Right ventricle myocardium inferior (tissue), 1 donor: ENCODE results near the gene TMEM272. TPM values are rescaled to one million over a fixed set of nuclear protein-coding genes. Genes with fewer than 3 reads are reported as not detected.
"Not testable (repeated sequence)": the region's sequence is repeated elsewhere in the genome, so short reads cannot be mapped to it uniquely, and the experiment has no call there.

Experiments used
- ATAC-seq: fragments of 200-7000 bp; cut with Tn5 transposase; one replicate; pipeline ENCODE4 v1.9.1; 2020; ENCODE audit warnings: mild to moderate bottlenecking, moderate library complexity
- DNase-seq: peaks from one replicate; pipeline ENCODE4 v3.0.0; 2021; ENCODE audit errors: missing footprints
- intact Hi-C: fragments of 100-400 bp; cut with DNase I; formaldehyde crosslinking; loops from one replicate; pipeline ENCODE4 v1.11.0; 2022
- total RNA-seq: library from RNA; stranded (reverse); fragmentation: NEBNext Ultra II Directional; extraction: Animal tissue kit (Norgen Biotek cat#: 25700); gene quantifications from one replicate; pipeline ENCODE4 v1.2.1, GENCODE V29; 2021
- donor health status: DM: no; HTN: yes; CAD: no; lungs with severe emphysema.

The TMEM272 gene
- total RNA-seq, 1 donor from 2014 or later, result 0.49 TPM

DNA sequence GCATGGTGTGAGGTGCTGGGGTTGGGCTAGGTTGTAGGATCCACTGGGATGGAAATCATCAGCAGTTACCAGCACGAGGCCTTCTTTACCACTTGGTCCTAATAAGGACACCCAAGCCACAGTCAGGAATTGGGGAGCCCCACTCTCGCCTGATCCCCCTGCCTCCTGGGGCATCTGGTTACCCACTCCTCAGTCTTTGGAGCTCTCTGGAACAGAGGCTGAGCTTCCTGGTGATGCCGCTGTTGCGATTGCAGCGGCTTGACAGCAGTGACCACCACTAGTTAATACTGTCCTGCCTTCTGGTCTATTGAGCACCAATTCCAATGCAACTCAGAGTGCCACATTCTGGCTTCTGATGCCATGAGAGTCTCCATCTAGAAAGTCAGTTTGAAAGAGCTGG lies 13.5 kb downstream of the TMEM272 start:
- ATAC-seq (no peak), DNase-seq (no peak)
- intact Hi-C loops, result no loop called here

GRCh38 chr13:51829568-51829899 lies 15.4 kb downstream of the TMEM272 start:
- ATAC-seq (no peak), DNase-seq (no peak)
- intact Hi-C loops, result no loop called here

DNA sequence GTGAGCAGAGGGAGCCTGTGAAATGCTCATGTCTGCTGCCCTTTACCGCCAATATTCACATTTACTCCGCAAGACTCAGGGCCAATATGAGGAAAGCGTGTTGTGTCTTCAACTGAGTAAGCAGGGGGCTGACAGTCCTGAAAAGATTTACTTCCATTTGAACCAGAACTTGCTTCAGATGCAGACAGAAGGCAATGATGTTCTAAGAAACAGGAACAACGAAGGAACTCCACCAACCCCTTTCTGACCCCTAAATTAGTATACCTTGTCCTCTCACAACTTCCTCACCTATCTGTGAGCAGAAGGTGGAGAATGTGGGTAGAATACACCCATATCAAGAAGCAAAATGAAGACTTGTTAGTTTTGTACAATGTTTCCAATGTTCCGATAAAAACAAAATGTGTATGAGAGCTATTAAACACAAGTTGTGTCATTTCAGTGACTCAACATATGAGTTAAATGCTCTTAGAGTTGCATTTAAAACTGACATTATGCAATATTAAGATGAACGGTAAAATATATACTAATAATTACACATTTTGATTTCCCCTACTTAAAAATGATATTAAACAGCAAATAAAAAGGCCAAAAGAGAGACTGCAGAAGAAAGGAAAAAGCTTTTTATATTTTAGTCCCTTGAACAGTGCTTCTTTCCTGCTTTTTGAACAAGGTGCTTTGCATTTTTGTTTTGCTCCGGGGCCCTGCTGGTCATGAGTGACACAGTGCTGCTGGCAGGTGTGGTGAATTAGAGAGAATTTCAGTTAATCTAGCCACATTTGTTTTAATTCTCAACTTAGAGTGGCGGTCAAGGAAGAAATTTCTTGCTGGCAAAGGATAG lies 16.0 kb downstream of the TMEM272 start:
- no peak for DNase-seq
- intact Hi-C loops, result no loop called here
- ATAC-seq, result no peak

- DNase-seq (no peak), ATAC-seq (no peak)
- intact Hi-C loops, result no loop called here
Observed at GRCh38 chr13:51827254-51827653, 17.7 kb downstream of the TMEM272 start.

DNA sequence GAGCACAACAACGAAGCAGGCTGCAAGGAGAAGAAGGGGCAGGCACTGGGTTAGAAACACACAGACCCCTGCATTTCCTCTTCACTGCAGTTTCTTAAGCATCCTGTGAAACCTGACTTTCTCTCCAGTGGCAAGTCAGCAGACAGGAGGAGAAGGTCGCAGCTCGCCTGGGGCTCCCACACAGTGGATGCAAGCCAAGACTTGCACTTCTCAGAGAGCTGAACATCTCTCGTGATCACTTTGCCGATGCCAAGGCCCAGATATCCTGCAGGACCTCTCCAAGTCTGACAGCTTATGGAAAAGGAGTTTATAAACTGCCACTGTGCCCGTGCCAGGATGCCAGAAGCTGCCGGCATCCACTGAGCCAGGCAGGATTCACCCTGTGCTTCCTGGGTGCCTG lies 18.4 kb downstream of the TMEM272 start:
- no peak for DNase-seq
- ATAC-seq, result peak; percentile 67
- intact Hi-C loops, result no loop called here

DNA sequence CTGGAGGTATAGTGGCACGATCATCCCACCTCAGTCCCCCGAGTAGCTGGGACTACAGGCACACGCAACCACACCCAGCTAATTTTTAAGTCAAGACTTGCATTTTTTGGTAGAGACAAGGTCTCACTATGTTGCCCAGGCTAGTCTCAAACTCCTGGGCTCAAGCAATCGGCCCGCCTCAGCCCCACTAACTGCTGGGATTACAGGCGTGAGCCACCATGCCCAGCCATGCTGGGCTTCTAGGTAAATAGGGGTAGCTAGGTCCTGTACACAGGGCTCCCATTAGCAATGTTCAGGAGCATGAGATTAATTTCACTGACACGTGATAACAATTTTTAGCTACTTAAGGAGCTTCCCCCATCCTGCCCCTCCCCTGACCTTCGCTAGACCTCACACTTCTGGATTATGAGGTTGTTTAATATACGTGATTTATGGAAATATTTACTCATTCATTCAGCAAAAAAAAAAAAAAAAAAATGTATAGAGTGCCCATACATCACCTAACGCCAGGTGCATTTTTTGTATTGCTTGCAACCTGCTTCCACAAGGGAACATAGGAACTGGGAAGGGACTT lies 19.2 kb downstream of the TMEM272 start:
- intact Hi-C loops, result no loop called here
- no peak for DNase-seq
- ATAC-seq, result no peak

DNA sequence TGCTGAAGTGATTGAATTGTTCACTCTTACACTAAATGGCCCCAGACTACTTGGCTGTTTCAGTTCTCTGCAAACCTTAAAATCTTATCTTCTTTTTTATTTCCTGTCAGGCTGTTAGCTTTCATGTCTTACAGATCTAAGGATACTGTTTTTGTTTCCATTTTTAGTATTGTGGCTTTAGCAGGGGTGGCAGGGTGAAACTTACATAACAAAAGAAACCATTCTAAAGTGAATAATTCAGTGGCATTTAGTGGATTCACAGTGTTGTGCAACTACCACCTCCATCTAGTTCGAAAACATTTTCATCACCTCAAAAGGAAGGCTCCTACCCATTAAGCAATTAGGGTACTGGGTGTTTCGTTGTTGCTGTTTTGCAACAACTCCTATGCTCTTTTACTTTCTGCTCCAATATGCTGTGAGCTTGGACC lies 19.8 kb downstream of the TMEM272 start:
- intact Hi-C loops, result no loop called here
- ATAC-seq, result peak; percentile 53
- DNase-seq, result no peak

- DNase-seq, intact Hi-C loops, ATAC-seq: not testable (repeated sequence)
Observed at GRCh38 chr13:51824712-51825111, 20.3 kb downstream of the TMEM272 start.

DNA sequence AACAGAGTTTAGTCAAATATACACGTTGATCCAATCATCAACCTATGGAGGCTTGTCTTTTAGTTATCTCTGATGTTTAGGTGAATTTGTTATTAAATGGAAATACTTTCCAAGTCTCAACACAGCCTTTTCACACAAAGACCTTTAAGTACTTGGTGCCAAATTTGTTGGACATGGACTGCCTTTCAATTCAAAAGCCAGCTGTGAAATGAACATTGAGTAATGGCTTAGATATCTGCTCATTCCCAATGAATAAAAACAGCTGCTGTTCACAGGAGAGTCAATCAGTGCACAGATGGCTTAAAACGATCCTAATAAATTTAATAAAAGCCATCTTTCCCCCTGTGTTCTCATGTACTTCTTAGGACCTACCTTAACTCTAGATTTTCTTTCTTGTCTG lies 21.1 kb downstream of the TMEM272 start:
- intact Hi-C loops, result no loop called here
- ATAC-seq (peak; percentile 27), DNase-seq (no peak)

- DNase-seq (no peak), ATAC-seq (peak; percentile 71)
- intact Hi-C loops, result no loop called here
Observed at GRCh38 chr13:51823359-51823758, 21.6 kb downstream of the TMEM272 start.

DNA sequence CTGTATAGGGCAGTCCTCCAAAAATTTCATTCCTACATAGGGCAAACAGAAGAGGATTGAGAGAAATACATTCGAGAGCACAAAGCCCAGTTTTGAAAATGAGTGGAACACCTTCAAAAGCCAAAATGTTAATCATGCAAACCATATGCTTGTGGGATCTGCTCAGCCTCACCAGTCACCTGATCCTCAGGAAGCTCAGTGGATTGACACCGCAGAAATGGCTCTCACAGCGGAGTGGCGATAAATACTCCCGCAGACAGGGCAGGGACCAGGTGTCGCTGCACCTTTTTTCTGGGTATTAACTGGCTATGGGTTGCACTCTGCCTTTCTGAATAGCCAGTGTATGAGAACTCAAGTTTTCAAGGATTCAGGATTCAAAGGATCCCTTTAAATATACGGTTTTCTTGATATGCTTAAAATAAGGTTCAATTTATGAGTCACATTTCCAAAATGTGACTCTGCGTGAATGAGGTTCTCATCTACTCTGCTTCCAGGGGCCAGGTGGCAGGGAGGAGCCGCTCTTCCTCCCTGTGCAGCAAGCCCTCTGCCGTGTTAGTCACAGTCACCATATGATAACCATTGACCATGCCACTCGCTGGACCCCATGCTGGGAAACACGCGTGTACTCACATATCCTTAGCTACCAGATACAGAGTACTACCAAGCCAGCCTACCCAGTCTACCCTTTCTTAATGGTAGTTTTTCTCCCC lies 22.7 kb downstream of the TMEM272 start:
- intact Hi-C loops, result no loop called here
- no peak for ATAC-seq

DNA sequence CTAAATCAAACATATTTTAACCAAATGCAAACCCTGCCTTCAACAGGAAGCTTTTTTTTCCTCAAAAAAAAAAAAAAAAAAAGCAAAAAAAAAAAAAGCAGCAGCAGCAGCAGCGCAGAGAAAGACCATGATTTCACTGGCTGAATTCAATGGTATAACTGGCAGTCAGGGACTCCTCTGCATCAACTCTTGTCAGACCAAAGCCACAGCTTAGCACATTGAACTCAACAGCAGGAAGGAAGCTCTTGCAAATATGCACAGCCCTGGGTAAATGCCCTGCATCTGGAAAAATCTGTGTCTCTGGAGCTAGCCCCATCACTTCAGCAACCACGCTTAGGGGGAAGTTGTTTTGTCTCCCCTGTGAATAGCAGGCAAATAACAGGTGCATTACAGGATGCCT lies 23.4 kb downstream of the TMEM272 start:
- no peak for DNase-seq
- ATAC-seq, result no peak
- intact Hi-C loops, result no loop called here

More for the DNA sequence above, 22.7 kb downstream of the TMEM272 start:
- DNase-seq, result no peak

DNA sequence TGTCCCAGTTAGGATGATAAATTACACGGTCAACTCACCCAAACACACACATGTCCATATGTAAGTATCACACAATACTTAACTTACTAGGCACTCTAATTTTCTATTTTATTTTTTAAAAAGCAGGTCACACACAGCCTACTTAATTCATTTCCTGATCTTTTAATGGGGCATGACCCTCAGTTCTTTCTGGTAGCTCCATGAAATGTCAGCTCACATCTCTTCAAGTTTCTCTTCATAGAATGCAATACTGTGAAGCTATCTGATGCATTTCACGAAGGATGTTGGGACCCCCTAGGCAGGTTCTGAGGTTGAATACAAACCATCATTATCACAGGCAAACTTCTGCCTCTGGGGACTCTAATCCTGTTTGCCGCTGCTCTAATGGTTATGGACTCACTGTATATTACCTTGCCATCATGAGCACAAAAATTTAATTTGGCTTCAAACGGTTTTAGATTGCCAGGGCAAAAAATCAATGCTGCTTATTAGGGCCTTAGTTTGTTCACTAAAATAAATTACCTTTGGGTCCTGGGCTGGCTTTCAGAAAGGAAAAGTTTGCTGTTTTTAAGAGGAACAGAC lies 24.9 kb downstream of the TMEM272 start:
- ATAC-seq (no peak), DNase-seq (no peak)
- intact Hi-C loops, result no loop called here

DNA sequence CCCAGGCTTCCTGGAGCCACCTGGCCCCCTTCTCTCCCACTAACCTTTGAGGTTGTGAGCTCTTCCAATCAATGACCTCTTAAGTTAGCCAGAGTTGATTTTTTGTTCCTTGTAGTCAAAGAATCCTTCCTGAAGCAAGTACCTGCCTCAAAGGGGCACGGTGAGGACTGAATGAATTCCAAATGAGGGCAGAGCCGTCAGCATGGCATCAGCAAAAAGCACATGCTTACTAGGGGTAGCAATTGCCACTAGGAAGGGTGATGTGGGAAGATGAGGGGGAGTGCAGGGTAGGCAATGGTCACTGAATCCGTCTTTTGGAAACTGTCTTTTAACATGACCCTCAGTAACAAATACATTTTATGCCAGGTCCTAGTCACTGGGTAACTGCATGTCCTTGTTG lies 25.4 kb downstream of the TMEM272 start:
- ATAC-seq, result no peak

GRCh38 chr13:51818781-51819511 lies 26.0 kb downstream of the TMEM272 start:
- DNase-seq (no peak), ATAC-seq (no peak)
- intact Hi-C loops, result loop anchor here (5.0 to 10.0 kb wide), 2 partner anchors 176 to 308 kb away; partner anchors contain the start of gene NEK5

More for the DNA sequence above, 25.4 kb downstream of the TMEM272 start:
- intact Hi-C loops, result loop anchor here (5.0 to 10.0 kb wide), 2 partner anchors 175 to 308 kb away; partner anchors contain the start of gene NEK5
- DNase-seq, result no peak

GRCh38 chr13:51818276-51818675 lies 26.7 kb downstream of the TMEM272 start:
- intact Hi-C loops, result loop anchor here (5.0 to 10.0 kb wide), 2 partner anchors 177 to 309 kb away; partner anchors contain the start of gene NEK5
- peak; percentile 69 for ATAC-seq
- no peak for DNase-seq

DNA sequence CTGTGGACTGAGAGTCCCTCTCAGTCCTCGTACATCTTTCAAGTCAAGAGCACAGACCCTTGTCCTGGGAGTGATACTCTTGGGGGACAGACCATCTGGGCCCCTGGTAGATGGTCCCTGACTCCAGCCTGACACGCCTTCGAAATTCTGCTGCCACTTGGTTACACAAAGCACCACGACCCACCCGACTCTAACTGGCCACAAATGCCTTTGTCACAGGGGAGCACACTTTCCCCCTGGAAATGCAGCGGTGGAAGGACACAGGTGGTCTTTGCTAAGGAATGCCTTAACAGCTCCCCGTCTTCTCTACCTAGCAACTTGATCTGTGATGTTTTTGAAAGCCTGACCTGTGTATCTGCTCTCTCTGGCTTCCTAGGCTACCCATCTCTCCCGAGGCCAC lies 27.3 kb downstream of the TMEM272 start:
- ATAC-seq (no peak), DNase-seq (no peak)
- intact Hi-C loops, result loop anchor here (5.0 to 10.0 kb wide), 2 partner anchors 177 to 310 kb away; partner anchors contain the start of gene NEK5

DNA sequence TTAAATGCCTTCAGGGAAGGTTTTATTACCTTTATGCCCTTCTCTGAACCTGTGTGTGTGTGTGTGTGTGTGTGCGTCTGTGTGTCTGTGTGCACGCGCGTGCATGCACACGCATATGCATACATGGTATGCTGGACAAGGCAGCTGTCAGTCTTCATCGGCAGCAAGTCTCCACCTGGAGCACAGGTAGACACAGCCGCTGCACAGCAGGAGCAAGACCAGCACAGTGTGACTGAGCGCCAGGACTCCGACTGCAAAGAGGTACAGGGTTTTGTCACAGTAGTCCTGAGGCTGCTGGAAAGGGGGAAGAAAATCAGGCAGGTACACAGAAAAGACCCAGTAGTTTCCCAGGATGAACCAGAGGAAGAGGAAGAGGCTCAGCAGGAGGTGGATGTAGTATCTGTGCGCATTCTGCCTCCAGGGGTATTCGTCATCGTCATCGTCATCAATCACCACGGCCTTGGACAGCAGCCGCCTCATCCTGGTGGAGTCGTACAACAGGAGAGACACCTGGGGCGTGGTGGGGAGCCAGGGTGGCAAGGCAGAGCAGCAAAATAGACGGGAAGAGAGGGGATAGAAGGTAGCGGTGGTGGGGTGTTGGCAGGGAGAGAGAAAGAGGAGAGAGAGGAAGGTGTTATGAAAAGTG lies 28.2 kb downstream of the TMEM272 start:
- DNase-seq (no peak), ATAC-seq (no peak)
- intact Hi-C loops, result loop anchor here (5.0 to 10.0 kb wide), 2 partner anchors 178 to 311 kb away; partner anchors contain the start of gene NEK5
